HCT116 (cell line): ENCODE data around the gene GPATCH2L. TPM values are rescaled to one million over a fixed set of nuclear protein-coding genes. Genes with fewer than 3 reads are reported as not detected.

Experiments used
- ATAC-seq: fragments of 200-7000 bp; cut with Tn5 transposase; 2 replicates; pipeline ENCODE4 v1.9.1; 2020; ENCODE audit warnings: mild to moderate bottlenecking, moderate library complexity
- BruUV-seq: library from RNA; stranded (reverse); fragments of 400-500 nt; replicated peaks from 2 replicates; lab custom pipeline; 2021; lab: Mats Ljungman, UMichigan
- CTCF ChIA-PET: fragments of 300-600 bp; sonication (Branson Sonifier 250); formaldehyde crosslinking; loops from one replicate; lab custom pipeline; 2021; ENCODE audit warnings: antibody characterized with exemption; lab: Charles Lee
- POLR2A ChIA-PET: fragments of 300-600, 350-600 bp; sonication (Branson Sonifier 250); formaldehyde crosslinking; loops from one replicate; lab custom pipeline; 2021; ENCODE audit warnings: antibody characterized with exemption; lab: Charles Lee
- RAD21 ChIA-PET, 2 experiments: fragments of 300-600 bp; sonication (Branson Sonifier 250); formaldehyde crosslinking; loops; one replicate each; lab custom pipeline; 2023; ENCODE audit warnings: low total read pairs in 2 of 2; ENCODE audit not compliant: uncharacterized antibody in 2 of 2, unreplicated experiment in 2 of 2, low non-redundant PET in 1 of 2; lab: Charles Lee
- DNase-seq: peaks from one replicate; pipeline ENCODE4 v3.0.0-alpha.2; 2010; ENCODE audit warnings: low read depth, low spot score
- H2AFZ ChIP-seq: fragments of 200-600 bp; shearing (Covaris generic), sonication (generic); 2 replicates; pipeline ENCODE4 v1.6.1; 2017; ENCODE audit warnings: low read depth, mixed run types, mixed read lengths, antibody characterized with exemption, low read length; ENCODE audit not compliant: poor library complexity, severe bottlenecking
- H3K27ac ChIP-seq: 2 replicates; pipeline ENCODE4 v1.5.1; 2012; ENCODE audit warnings: low read depth, low read length
- H3K27me3 ChIP-seq: fragments of 200-600 bp; sonication (generic); 2 replicates; pipeline ENCODE4 v1.6.1; 2016; ENCODE audit warnings: mixed run types, low read length, mixed read lengths; ENCODE audit not compliant: insufficient read depth
- H3K36me3 ChIP-seq, 2 experiments: fragments of 200-500 bp in 1 of 2; fragments of 200-600 bp in 1 of 2; sonication (Bioruptor generic) in 1 of 2; sonication (generic) in 1 of 2; 2 replicates each; pipeline versions ENCODE4 v1.5.1 to v1.6.1; 2014 to 2016; ENCODE audit warnings: low read length in 2 of 2, inconsistent platforms in 1 of 2, mixed read lengths in 1 of 2, mixed run types in 1 of 2; ENCODE audit not compliant: insufficient read depth in 2 of 2, control insufficient read depth in 1 of 2
- H3K4me1 ChIP-seq, 2 experiments: fragments of 200-600 bp in 1 of 2; sonication (generic) in 1 of 2; 2 replicates each; pipeline versions ENCODE4 v1.5.1 to v1.6.1; 2012 to 2017; ENCODE audit warnings: low read length in 2 of 2, inconsistent platforms in 1 of 2, mild to moderate bottlenecking in 1 of 2, mixed read lengths in 1 of 2, mixed run types in 1 of 2, moderate library complexity in 1 of 2; ENCODE audit not compliant: insufficient read depth in 2 of 2, control insufficient read depth in 1 of 2
- H3K4me2 ChIP-seq: fragments of 200-600 bp; sonication (generic); 2 replicates; pipeline ENCODE4 v1.6.1; 2017; ENCODE audit warnings: mixed run types, low read length, mixed read lengths
- H3K4me3 ChIP-seq, 2 experiments: fragments of 200-600 bp in 1 of 2; sonication (generic) in 1 of 2; replicated peaks in 1 of 2; 2 replicates each; pipeline ENCODE4 v1.5.1; 2011 to 2016; ENCODE audit warnings: low read length in 2 of 2, control low read depth in 1 of 2, low read depth in 1 of 2, mild to moderate bottlenecking in 1 of 2, mixed read lengths in 1 of 2, mixed run types in 1 of 2
- H3K79me2 ChIP-seq: fragments of 200-600 bp; sonication (generic); 2 replicates; pipeline ENCODE4 v1.6.1; 2017; ENCODE audit warnings: mild to moderate bottlenecking, mixed run types, low read length, moderate library complexity, mixed read lengths; ENCODE audit not compliant: insufficient read depth
- H3K9ac ChIP-seq: fragments of 200-600 bp; sonication (generic); 2 replicates; pipeline ENCODE4 v1.6.1; 2016; ENCODE audit warnings: low read length, mixed read lengths
- H3K9me2 ChIP-seq: fragments of 200-600 bp; sonication (generic), shearing (Covaris generic); 2 replicates; pipeline ENCODE4 v1.6.1; 2017; ENCODE audit warnings: mixed run types, mild to moderate bottlenecking, moderate library complexity; ENCODE audit not compliant: insufficient read depth
- H3K9me3 ChIP-seq, 2 experiments: fragments of 200-500 bp in 1 of 2; fragments of 200-600 bp in 1 of 2; sonication (Bioruptor generic) in 1 of 2; sonication (generic) in 1 of 2; 2 replicates each; pipeline ENCODE4 v1.6.1; 2014 to 2017; ENCODE audit warnings: low read length in 2 of 2, mixed read lengths in 2 of 2, inconsistent platforms in 1 of 2, low read depth in 1 of 2, mild to moderate bottlenecking in 1 of 2, mixed run types in 1 of 2, moderate library complexity in 1 of 2; ENCODE audit not compliant: control insufficient read depth in 1 of 2, insufficient read depth in 1 of 2
- H4K20me1 ChIP-seq: fragments of 200-600 bp; sonication (generic), shearing (Covaris generic); 2 replicates; pipeline ENCODE4 v1.6.1; 2017; ENCODE audit warnings: mixed run types, mild to moderate bottlenecking, moderate library complexity; ENCODE audit not compliant: insufficient read depth
- ATF3 ChIP-seq: IDR thresholded peaks from 2 replicates; pipeline ENCODE4 v1.6.1; 2012
- CBX3 ChIP-seq: IDR thresholded peaks from 2 replicates; pipeline ENCODE4 v1.6.1; 2012; ENCODE audit warnings: low read depth
- CEBPB ChIP-seq: IDR thresholded peaks from 2 replicates; pipeline ENCODE4 v1.6.1; 2012; ENCODE audit warnings: low read depth
- CTCF ChIP-seq, 3 experiments: fragments of 200-600 bp in 1 of 3; sonication (generic) in 1 of 3; IDR thresholded peaks in 2 of 3; conservative IDR thresholded peaks in 1 of 3; 2 replicates each; pipeline ENCODE4 v1.5.1; 2012 to 2017; ENCODE audit warnings: low read depth in 2 of 3, low read length in 2 of 3, antibody characterized with exemption in 1 of 3, borderline replicate concordance in 1 of 3, control low read depth in 1 of 3, mild to moderate bottlenecking in 1 of 3, mixed read lengths in 1 of 3, mixed run types in 1 of 3, moderate library complexity in 1 of 3; ENCODE audit not compliant: insufficient read depth in 1 of 3
- EGR1 ChIP-seq: IDR thresholded peaks from 2 replicates; pipeline ENCODE4 v1.6.1; 2012; ENCODE audit warnings: low read depth
- ELF1 ChIP-seq: IDR thresholded peaks from 2 replicates; pipeline ENCODE4 v1.6.1; 2012; ENCODE audit warnings: low read depth, borderline replicate concordance
- EZH2 ChIP-seq: fragments of 200-600 bp; sonication (generic); IDR thresholded peaks from 2 replicates; pipeline ENCODE4 v1.6.1; 2017; ENCODE audit warnings: antibody characterized with exemption, mixed run types
- EZH2phosphoT487 ChIP-seq: fragments of 200-600 bp; IDR thresholded peaks from 2 replicates; pipeline ENCODE4 v1.6.1; 2018; ENCODE audit warnings: antibody characterized with exemption, borderline replicate concordance
- FOSL1 ChIP-seq: IDR thresholded peaks from 2 replicates; pipeline ENCODE4 v1.6.1; 2012; ENCODE audit warnings: low read depth
- JUND ChIP-seq: IDR thresholded peaks from 2 replicates; pipeline ENCODE4 v1.6.1; 2012
- MAX ChIP-seq: IDR thresholded peaks from 2 replicates; pipeline ENCODE4 v1.6.1; 2012
- POLR2A ChIP-seq: IDR thresholded peaks from 2 replicates; pipeline ENCODE4 v1.7.0; 2011; ENCODE audit warnings: borderline replicate concordance; ENCODE audit not compliant: insufficient read depth, insufficient read length; ENCODE audit errors: extremely low read depth
- RAD21 ChIP-seq: IDR thresholded peaks from 2 replicates; pipeline ENCODE4 v1.6.1; 2012; ENCODE audit warnings: low read depth, mild to moderate bottlenecking
- SP1 ChIP-seq: IDR thresholded peaks from 2 replicates; pipeline ENCODE4 v1.6.1; 2012; ENCODE audit warnings: low read depth
- TCF7L2 ChIP-seq: IDR thresholded peaks from 2 replicates; pipeline ENCODE4 v1.7.0; 2011; ENCODE audit warnings: borderline replicate concordance, inconsistent platforms; ENCODE audit not compliant: insufficient read depth, insufficient read length; ENCODE audit errors: extremely low read depth
- ZBTB33 ChIP-seq: IDR thresholded peaks from 2 replicates; pipeline ENCODE4 v1.6.1; 2011; ENCODE audit warnings: mild to moderate bottlenecking, low read length, moderate library complexity; ENCODE audit not compliant: insufficient replicate concordance; ENCODE audit errors: extremely low read depth
- ZFX ChIP-seq: fragments of 450-650 bp; IDR thresholded peaks from 2 replicates; pipeline ENCODE4 v1.6.1; 2017
- ZNF274 ChIP-seq: fragments of 200-500 bp; sonication (Bioruptor generic); IDR thresholded peaks from 2 replicates; pipeline ENCODE4 v1.6.1; 2014; ENCODE audit warnings: mild to moderate bottlenecking, low read depth, low read length, inconsistent platforms
- intact Hi-C: fragments of 100-400 bp; cut with micrococcal nuclease; formaldehyde crosslinking; loops from 2 replicates; pipeline ENCODE4 v1.10.0; 2022
- total RNA-seq: library from RNA; stranded (reverse); gene quantifications from one replicate; pipeline ENCODE4 v1.2.1, GENCODE V29; 2021; ENCODE audit not compliant: unreplicated experiment

Gene GPATCH2L
- total RNA-seq, 1 experiment from 2014 or later = 49.2 TPM

GRCh38 chr14:76257111-76257803 lies 105.5 kb downstream of the GPATCH2L start:
- Histone ChIP-seq H3K9me2 (no peaks in the 10 kb centered on the region), H3K36me3 (no peaks in the 10 kb centered on the region), H3K4me2 (no peak overlapping the region), H2AFZ (no peak overlapping the region), H3K27ac (no peak overlapping the region), H3K4me3 (no peak overlapping the region), H4K20me1 (no peaks in the 10 kb centered on the region), H3K4me1 (no peaks in the 10 kb centered on the region), H3K9me3 (no peaks in the 10 kb centered on the region), H3K27me3 (no peaks in the 10 kb centered on the region), H3K9ac (no peak overlapping the region), H3K79me2 (no peaks in the 10 kb centered on the region)
- no peak for ATAC-seq
- BruUV-seq = no TSS peak
- ChIA-PET CTCF (no interaction called here), RAD21 (no interaction called here), POLR2A (interaction anchor here (0.7 kb wide), 1 partner anchor 63 kb away, joined by 3 read pairs; no protein-coding TSS in a partner anchor)
- TF ChIP-seq FOSL1 (no peak), ZFX (no peak), POLR2A (no peak), CEBPB (no peak), RAD21 (no peak), EZH2 (no peak), ATF3 (no peak), ZBTB33 (no peak), ZNF274 (no peak), EGR1 (no peak), ELF1 (no peak), EZH2phosphoT487 (no peak), SP1 (no peak), MAX (no peak), JUND (no peak), CBX3 (no peak), CTCF (IDR thresholded peaks at IDR 0.05 in 2 of 3, conservative IDR thresholded peaks at IDR 0.05 in 1 of 3; ENCODE audit: borderline replicate concordance in 1 of 3, insufficient read depth in 1 of 3, low read depth in 2 of 3, low read length in 2 of 3) (no peak), TCF7L2 (no peak)
- no peak for DNase-seq
- intact Hi-C loops = no loop called here
